ENCODE results near the gene MYBPC2. TPM values are rescaled to one million over a fixed set of nuclear protein-coding genes. Genes with fewer than 3 reads are reported as not detected.
"Not testable (repeated sequence)": the region's sequence is repeated elsewhere in the genome, so short reads cannot be mapped to it uniquely, and the experiment has no call there.

MYBPC2 gene
- total RNA-seq, 4 donors from 2014 or later, result 0.21 TPM; not detected in 3

DNA sequence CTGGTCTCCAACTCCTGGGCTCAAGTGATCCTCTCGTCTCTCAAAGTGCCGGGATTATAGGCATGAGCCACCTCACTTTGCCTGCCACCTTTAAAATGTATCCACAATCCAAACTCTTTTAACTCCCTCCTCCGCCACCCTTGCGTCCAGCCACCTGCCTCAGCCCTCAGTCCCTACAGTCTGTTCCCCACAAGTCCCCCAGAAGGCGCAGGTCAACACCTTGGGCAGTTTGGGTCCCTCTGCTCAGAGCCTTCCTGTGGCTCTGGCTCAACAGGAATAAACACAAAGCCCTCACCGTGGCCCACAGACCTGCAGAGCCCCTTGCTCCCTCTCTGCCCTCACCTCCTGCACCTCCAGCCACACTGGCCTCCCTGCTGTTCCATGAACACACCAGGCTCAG lies 36.1 kb downstream of the MYBPC2 start:
- DNase-seq (ENCODE audit: low spot score in 2 of 2), result no peak
- no peak overlapping the region for H3K4me3 ChIP-seq
- no peaks in the 10 kb centered on the region for H3K4me1 ChIP-seq
- no peaks in the 10 kb centered on the region for H3K36me3 ChIP-seq
- no peaks in the 10 kb centered on the region for H3K9me3 ChIP-seq
- TF ChIP-seq POLR2A (IDR thresholded peaks at IDR 0.05) (no peak), EP300 (IDR thresholded peaks at IDR 0.05) (no peak)
- TF ChIP-seq, protein P1, sequence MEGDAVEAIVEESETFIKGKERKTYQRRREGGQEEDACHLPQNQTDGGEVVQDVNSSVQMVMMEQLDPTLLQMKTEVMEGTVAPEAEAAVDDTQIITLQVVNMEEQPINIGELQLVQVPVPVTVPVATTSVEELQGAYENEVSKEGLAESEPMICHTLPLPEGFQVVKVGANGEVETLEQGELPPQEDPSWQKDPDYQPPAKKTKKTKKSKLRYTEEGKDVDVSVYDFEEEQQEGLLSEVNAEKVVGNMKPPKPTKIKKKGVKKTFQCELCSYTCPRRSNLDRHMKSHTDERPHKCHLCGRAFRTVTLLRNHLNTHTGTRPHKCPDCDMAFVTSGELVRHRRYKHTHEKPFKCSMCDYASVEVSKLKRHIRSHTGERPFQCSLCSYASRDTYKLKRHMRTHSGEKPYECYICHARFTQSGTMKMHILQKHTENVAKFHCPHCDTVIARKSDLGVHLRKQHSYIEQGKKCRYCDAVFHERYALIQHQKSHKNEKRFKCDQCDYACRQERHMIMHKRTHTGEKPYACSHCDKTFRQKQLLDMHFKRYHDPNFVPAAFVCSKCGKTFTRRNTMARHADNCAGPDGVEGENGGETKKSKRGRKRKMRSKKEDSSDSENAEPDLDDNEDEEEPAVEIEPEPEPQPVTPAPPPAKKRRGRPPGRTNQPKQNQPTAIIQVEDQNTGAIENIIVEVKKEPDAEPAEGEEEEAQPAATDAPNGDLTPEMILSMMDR (IDR thresholded peaks at IDR 0.05), result no peak
- peaks cover 0 to 5% of the 10 kb centered on the region in 2 donors for H3K27me3 ChIP-seq
- H3K27ac ChIP-seq, result no peak overlapping the region
- whole genome bisulfite sequencing, 2 donors, result 84 to 88% methylated on average over 6 of the region's 6 CpGs

DNA sequence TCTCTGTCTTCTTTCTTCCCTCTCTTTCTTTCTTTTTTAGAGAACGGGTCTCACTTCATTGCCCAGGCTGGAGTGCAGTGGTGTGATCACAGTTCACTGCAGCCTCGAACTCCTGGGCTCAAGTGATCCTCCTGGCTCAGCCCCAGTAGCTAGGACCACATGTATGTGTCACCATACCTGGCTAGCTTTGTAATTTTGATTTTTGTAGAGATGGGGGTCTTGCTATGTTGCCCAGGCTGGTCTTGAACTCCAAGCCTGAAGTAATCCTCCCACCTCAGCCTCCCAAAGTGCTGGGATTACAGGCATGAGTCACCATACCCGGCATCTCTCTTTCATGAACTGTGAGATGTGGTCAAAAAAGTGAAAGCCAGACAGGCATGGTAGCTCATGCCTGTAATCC lies 40.6 kb downstream of the MYBPC2 start:
- H3K4me1 ChIP-seq, result peaks cover 0 to 17% (median 13%) of the 10 kb centered on the region in 4 donors
- H3K27me3 ChIP-seq; H3K4me3 ChIP-seq; DNase-seq (ENCODE audit: low spot score in 2 of 2); H3K9me3 ChIP-seq; H3K36me3 ChIP-seq; H3K27ac ChIP-seq: not testable (repeated sequence)
- WGBS, 2 donors, result 65 to 71% methylated on average over 3 of the region's 3 CpGs

GRCh38 chr19:50475101-50475568 lies 42.4 kb downstream of the MYBPC2 start:
- H3K4me1 ChIP-seq, result peaks cover 0 to 24% (median 14%) of the 10 kb centered on the region in 4 donors
- H3K4me3 ChIP-seq, result no peak overlapping the region
- H3K27ac ChIP-seq, result no peak overlapping the region
- TF ChIP-seq, protein P1 (IDR thresholded peaks at IDR 0.05), result no peak
- no peak for TF ChIP-seq EP300 (IDR thresholded peaks at IDR 0.05)
- TF ChIP-seq POLR2A (IDR thresholded peaks at IDR 0.05), result no peak
- H3K36me3 ChIP-seq, result peaks cover 0 to 20% (median 4%) of the 10 kb centered on the region in 3 donors
- WGBS, 2 donors, result 74 to 77% methylated on average over 10 to 12 of the region's 12 CpGs
- no peaks in the 10 kb centered on the region for H3K27me3 ChIP-seq
- no peaks in the 10 kb centered on the region for H3K9me3 ChIP-seq
- DNase-seq (ENCODE audit: low spot score in 2 of 2), result no peak

- Histone ChIP-seq H3K4me3 (peak overlapping the region; percentile 77 to 91 (median 87)), H3K4me1 (peaks cover 0 to 24% (median 14%) of the 10 kb centered on the region in 4 donors), H3K27ac (peak overlapping the region in 2 of 4 donors; percentile 83 to 85), H3K36me3 (peaks cover 0 to 27% (median 11%) of the 10 kb centered on the region in 3 donors), H3K27me3 (no peaks in the 10 kb centered on the region), H3K9me3 (no peaks in the 10 kb centered on the region)
- TF ChIP-seq POLR2A (IDR thresholded peaks at IDR 0.05), result no peak
- TF ChIP-seq EP300 (IDR thresholded peaks at IDR 0.05), result no peak
- TF ChIP-seq, protein P1 (IDR thresholded peaks at IDR 0.05), result no peak
- 70 to 73% methylated on average over 29 of the region's 29 CpGs for WGBS, 2 donors
- no peak for DNase-seq (ENCODE audit: low spot score in 2 of 2)
These were observed 43.1 kb downstream of the MYBPC2 start for GRCh38 chr19:50475736-50476223.

- H3K4me3 ChIP-seq, result peak within 1 kb of the TSS; percentile 77 to 91 (median 87)
- no peaks in the 10 kb centered on the region for H3K9me3 ChIP-seq
- H3K27ac ChIP-seq, result peak within 1 kb of the TSS in 3 of 4 donors; percentile 65 to 85 (median 83)
- peak; percentile 72 to 75 for DNase-seq (ENCODE audit: low spot score in 2 of 2)
- 3% methylated on average over 33 to 43 of the region's 58 CpGs for WGBS, 2 donors
- H3K27me3 ChIP-seq, result no peaks in the 10 kb centered on the region
- H3K4me1 ChIP-seq, result peaks cover 0 to 24% (median 14%) of the 10 kb centered on the region in 4 donors
- H3K36me3 ChIP-seq, result peaks cover 0 to 33% (median 12%) of the 10 kb centered on the region in 3 donors
- peak; percentile 86 to 93 for TF ChIP-seq EP300 (IDR thresholded peaks at IDR 0.05)
- peak in 1 of 2 donors; percentile 49 for TF ChIP-seq POLR2A (IDR thresholded peaks at IDR 0.05)
- TF ChIP-seq, protein P1 (IDR thresholded peaks at IDR 0.05), result no peak
These were observed 43.7 kb downstream of the MYBPC2 start, which contains the start of the genes EMC10 and GARIN5A for GRCh38 chr19:50476224-50476906. EMC10 (plus strand) TSS chr19:50476507; CDS start chr19:50476545, 38 bp downstream. GARIN5A (minus strand) TSS chr19:50476848; CDS start chr19:50476388, 460 bp downstream.

Data from tibial nerve (tissue), 4 donors.